H1 (cell line): ENCODE data around the gene SMPX. TPM values are rescaled to one million over a fixed set of nuclear protein-coding genes. Genes with fewer than 3 reads are reported as not detected.

Experiments
- CHD7 ChIP-seq: fragments of 300-600 bp; sonication (generic); IDR thresholded peaks from 2 replicates; pipeline ENCODE4 v1.7.1; 2012; ENCODE audit warnings: low read length, moderate library complexity, mild to moderate bottlenecking, inconsistent platforms; ENCODE audit not compliant: insufficient replicate concordance
- TAF1 ChIP-seq: IDR thresholded peaks from 2 replicates; pipeline ENCODE4 v1.6.1; 2011; ENCODE audit warnings: mild to moderate bottlenecking, low read depth, low read length
- polyA plus RNA-seq, 7 experiments: library from polyadenylated mRNA; depleted of rRNA in 3 of 7; stranded (reverse) in 5 of 7; unstranded in 2 of 7; fragments of >200 nt in 5 of 7; fragments of 200-250 nt in 2 of 7; gene quantifications; 1 replicate in 5 of 7; 2 replicates in 1 of 7; 4 replicates in 1 of 7; pipeline versions ENCODE4 v1.2.1 to v1.2.3, GENCODE V29; 2011 to 2013; ENCODE audit warnings: missing spikeins in 2 of 7, mixed read lengths in 2 of 7
- total RNA-seq: library from RNA; stranded (reverse); fragmentation: NEBNext Ultra II Directional; extraction: Animal tissue kit (Norgen Biotek cat#: 25700); gene quantifications from 2 replicates; pipeline ENCODE4 v1.2.1, GENCODE V29; 2021

SMPX gene
- total and polyA plus RNA-seq, 2 of the 8 experiments (the other 6 are each of a cell fraction or from before 2014, with no cell fraction given): not detected

- TF ChIP-seq CHD7 (no peak), TAF1 (no peak)
Observed at GRCh38 chrX:21735038-21735767, 22.7 kb downstream of the SMPX start (continued).
